Central memory CD8-positive, alpha-beta T cell (primary cell): Measurements from ENCODE around the gene HOXB3.
A peak's percentile ranks its signal among the peaks of the same experiment; 100 is the strongest.

Source experiments
- ATAC-seq: fragments of 150-1000 bp; cut with Tn5 transposase; replicated peaks from 2 replicates; pipeline ENCODE4 v1.10.0; 2022; ENCODE audit warnings: mild to moderate bottlenecking, moderate FRiP score, moderate number of reproducible peaks; ENCODE audit not compliant: poor library complexity, severe bottlenecking; ENCODE audit errors: extremely low read depth
- DNase-seq, 2 donors: peaks; one replicate each; pipeline ENCODE4 v3.0.0; 2021; ENCODE audit warnings: low spot score in 2 of 2
- H3K27ac Mint-ChIP-seq: one replicate; pipeline ENCODE4 v1.8.0; 2022; ENCODE audit warnings: low read depth, mild to moderate bottlenecking, moderate library complexity, mixed read lengths
- H3K27me3 Mint-ChIP-seq: one replicate; pipeline ENCODE4 v1.8.0; 2022; ENCODE audit warnings: mixed read lengths
- H3K36me3 Mint-ChIP-seq: one replicate; pipeline ENCODE4 v1.8.0; 2022; ENCODE audit warnings: mild to moderate bottlenecking, moderate library complexity, mixed read lengths; ENCODE audit not compliant: insufficient read depth
- H3K4me1 Mint-ChIP-seq: one replicate; pipeline ENCODE4 v1.8.0; 2022; ENCODE audit warnings: mixed read lengths
- H3K4me3 Mint-ChIP-seq: one replicate; pipeline ENCODE4 v1.8.0; 2022; ENCODE audit warnings: mild to moderate bottlenecking, moderate library complexity, mixed read lengths
- H3K9me3 Mint-ChIP-seq: one replicate; pipeline ENCODE4 v1.8.0; 2022; ENCODE audit warnings: mixed read lengths

HOXB3 gene

DNA sequence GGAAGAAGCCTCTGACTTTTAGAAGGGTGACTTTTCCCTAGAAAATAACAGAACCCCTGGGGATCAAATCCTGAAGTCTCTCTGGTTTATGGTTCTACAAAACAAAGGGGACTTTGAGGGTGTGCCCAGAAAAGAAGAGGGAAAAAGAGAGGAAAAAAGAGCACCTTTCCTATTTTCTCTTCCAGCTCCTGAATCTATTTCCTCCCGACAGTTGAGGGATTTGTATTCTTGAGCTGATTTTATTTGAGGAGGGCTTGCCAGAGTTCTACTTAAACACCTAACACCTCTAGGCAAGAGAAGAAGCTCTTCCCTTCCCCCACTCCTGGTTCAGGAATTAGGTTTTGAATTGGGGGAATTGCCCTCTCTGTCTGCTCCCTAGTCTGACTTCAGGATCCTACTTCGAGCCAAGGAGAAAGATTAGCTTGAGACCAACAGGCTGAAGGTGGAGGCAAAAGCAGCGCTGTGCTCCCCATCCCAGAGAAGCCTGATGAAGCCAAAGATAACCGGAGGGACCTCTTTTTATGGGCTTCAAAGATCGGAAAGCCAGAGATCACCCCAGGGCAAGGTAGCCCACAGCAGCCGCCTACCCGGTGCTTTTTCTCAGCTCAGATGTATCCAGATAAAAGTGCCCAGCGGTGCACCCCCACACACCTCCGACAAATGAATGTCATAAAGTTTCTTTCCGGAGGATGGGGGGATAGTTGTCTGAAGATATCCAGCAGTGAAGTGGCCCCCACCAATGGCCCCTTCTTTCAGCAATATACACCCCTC, 796 bp downstream of the HOXB3 start:
- Mint-ChIP-seq H3K27me3 (peaks cover 91% of the 10 kb centered on the region), H3K4me3 (no peak overlapping the region), H3K4me1 (peaks cover 38% of the 10 kb centered on the region), H3K27ac (no peak overlapping the region), H3K9me3 (no peaks in the 10 kb centered on the region), H3K36me3 (peaks cover 20% of the 10 kb centered on the region)
- ATAC-seq (no peak), DNase-seq (no peak)

- Mint-ChIP-seq H3K9me3 (no peaks in the 10 kb centered on the region), H3K27me3 (peaks cover 91% of the 10 kb centered on the region), H3K4me1 (peaks cover 32% of the 10 kb centered on the region), H3K27ac (no peak overlapping the region), H3K36me3 (peaks cover 16% of the 10 kb centered on the region), H3K4me3 (no peak overlapping the region)
- ATAC-seq (no peak), DNase-seq (no peak)
Measured at GRCh38 chr17:48588528-48588927, 1.5 kb downstream of the HOXB3 start.

- peaks cover 11% of the 10 kb centered on the region for H3K36me3 Mint-ChIP-seq
Measured at GRCh38 chr17:48588074-48588415, 2.0 kb downstream of the HOXB3 start.

DNA sequence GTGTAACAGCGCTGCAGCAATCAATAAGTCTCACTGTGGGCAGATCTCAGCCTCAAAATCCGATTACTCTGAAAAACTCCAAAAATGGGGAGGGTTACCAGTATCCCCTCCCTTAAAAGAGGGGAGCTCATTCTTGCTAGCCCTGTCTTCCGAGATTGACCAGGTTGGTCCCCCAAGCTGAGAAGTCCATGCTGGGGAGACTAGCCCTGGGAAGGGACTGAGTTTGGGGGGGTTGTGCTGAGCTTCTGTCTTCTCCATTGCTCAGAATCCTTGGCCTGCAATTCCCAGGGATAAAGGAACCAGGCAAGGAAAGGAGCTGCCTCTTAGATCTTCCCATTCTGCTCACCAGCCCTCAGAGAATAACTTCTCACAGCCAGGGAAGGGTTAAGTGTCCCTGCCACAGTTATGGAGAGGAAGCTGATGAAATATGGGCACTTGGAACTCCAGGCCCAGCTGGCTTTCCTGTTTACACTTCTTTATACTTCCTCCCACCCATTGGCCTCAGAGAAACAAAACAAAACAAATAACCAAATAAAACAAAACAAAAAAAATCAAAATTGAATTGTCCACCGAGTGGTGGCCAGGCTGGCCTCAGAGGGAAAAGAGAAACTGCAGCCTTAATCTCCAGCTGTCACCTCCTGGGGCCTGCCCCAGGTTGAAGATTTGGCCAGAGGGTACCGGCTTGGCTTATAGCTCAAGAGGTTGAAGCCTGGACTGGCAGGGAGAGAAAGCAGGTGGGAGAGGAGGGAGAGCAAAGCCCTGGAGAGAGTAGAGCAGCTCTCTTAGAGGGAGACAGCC, 2.6 kb downstream of the HOXB3 start:
- Mint-ChIP-seq H3K4me1 (peaks cover 21% of the 10 kb centered on the region), H3K27me3 (peaks cover 91% of the 10 kb centered on the region), H3K36me3 (peaks cover 8% of the 10 kb centered on the region), H3K27ac (no peak overlapping the region), H3K9me3 (no peaks in the 10 kb centered on the region), H3K4me3 (peak overlapping the region; percentile 9)
- no peak for ATAC-seq
- DNase-seq: no peak

More at GRCh38 chr17:48588074-48588415, 2.0 kb downstream of the HOXB3 start:
- Mint-ChIP-seq H3K4me1 (peaks cover 27% of the 10 kb centered on the region), H3K4me3 (no peak overlapping the region), H3K9me3 (no peaks in the 10 kb centered on the region), H3K27me3 (peaks cover 91% of the 10 kb centered on the region), H3K27ac (no peak overlapping the region)
- DNase-seq (no peak), ATAC-seq (no peak)

DNA sequence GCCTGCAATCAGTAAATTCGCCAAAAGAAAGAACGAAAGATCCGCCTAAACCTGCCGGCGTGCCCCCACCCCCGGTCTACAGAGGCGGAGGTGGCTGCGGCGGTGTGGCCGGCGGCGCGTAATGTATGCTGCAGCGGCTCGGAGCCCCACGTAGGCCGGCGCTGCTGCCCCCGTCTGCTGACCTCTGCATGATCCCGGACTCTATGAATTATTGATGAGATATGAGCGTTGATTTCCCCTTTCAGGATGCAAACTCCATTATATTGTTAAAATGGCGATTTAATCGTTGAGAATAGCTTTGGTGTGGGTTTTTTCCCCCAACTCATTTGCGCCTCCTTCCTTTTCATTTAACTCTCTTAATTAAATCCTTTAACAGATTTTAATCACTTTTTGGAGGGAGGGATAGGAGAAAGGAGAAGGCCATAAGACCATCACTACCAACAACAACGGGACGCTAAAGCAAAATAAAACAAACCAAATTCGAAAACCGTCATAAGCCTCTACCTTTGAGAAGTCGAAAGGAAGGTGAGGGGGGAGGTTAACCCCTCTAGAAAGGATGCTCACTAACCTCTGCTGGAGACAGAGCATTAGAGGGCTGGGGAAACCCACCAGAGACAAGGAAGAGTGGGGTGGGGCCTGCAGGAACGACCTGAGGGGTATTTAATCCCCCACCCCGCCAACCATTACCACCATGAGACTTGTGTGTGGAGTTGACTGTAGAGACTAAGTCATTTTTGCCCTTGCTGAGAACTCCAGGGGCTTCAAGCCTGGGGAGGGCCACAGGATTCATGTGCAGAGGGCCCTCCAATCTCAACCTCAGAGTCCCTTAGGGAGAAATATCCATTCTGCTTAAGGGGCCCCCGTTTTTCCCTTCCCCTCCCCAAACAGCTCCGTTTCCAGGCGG, 3.4 kb downstream of the HOXB3 start:
- Mint-ChIP-seq H3K36me3 (peaks cover 7% of the 10 kb centered on the region), H3K4me1 (peaks cover 20% of the 10 kb centered on the region), H3K9me3 (no peaks in the 10 kb centered on the region), H3K27me3 (peaks cover 91% of the 10 kb centered on the region), H3K4me3 (peak overlapping the region; percentile 93), H3K27ac (no peak overlapping the region)
- ATAC-seq: no peak
- no peak for DNase-seq

- Mint-ChIP-seq H3K27ac (peak overlapping the region; percentile 94), H3K36me3 (peaks cover 7% of the 10 kb centered on the region), H3K4me3 (peak overlapping the region; percentile 93), H3K27me3 (peaks cover 96% of the 10 kb centered on the region), H3K9me3 (no peaks in the 10 kb centered on the region), H3K4me1 (peaks cover 21% of the 10 kb centered on the region)
- ATAC-seq (no peak), DNase-seq (no peak)
Measured at GRCh38 chr17:48584223-48584741, 5.8 kb downstream of the HOXB3 start.

DNA sequence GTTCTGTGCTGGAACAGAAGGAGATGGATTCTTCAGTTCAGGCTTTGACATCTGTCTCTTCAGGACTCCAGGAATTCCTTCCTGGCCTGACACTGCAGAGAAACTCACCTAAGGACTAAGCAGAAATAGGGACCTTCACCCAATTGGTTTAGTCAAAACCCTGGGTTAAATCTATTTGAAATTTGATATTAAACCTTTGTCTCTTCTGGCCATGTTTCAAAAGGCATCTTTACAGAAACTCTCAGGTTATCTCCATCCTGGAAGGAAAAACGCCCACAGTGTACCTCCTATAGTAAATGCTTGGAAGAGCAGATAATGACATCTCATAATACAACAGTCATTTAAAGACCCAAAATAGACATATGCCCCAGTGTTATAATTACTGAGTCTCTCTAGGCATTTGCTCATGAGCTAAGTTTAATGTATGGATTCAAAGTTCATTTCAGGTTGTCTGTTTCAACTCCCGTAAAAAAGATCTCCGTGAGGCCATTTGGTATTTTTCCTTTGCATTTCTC, 6.3 kb downstream of the HOXB3 start:
- H3K27ac Mint-ChIP-seq: no peak overlapping the region
- no peaks in the 10 kb centered on the region for H3K9me3 Mint-ChIP-seq
- no peak for ATAC-seq
- peak overlapping the region; percentile 93 for H3K4me3 Mint-ChIP-seq
- peaks cover 26% of the 10 kb centered on the region for H3K4me1 Mint-ChIP-seq
- DNase-seq: no peak
- H3K36me3 Mint-ChIP-seq: peaks cover 9% of the 10 kb centered on the region
- H3K27me3 Mint-ChIP-seq: peaks cover 100% of the 10 kb centered on the region

DNA sequence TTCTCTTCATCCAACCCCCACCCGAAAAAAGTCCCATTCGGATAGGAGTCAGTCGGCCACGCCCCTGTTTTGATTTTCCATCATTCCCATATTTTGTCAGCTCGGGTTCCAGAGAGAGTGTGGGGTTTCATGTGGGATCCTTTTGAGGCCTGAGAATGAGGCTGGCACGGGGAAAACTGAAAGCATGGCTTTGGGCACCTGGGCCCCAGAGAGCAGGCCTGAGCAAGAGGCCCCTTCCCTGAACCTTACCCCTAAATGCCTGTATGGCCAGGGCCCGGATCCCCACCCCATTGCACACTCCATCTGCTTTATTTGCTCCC, 7.3 kb downstream of the HOXB3 start:
- peaks cover 91% of the 10 kb centered on the region for H3K27me3 Mint-ChIP-seq
- H3K36me3 Mint-ChIP-seq: peaks cover 14% of the 10 kb centered on the region
- H3K9me3 Mint-ChIP-seq: no peaks in the 10 kb centered on the region
- H3K4me3 Mint-ChIP-seq: peak overlapping the region; percentile 34
- H3K4me1 Mint-ChIP-seq: peaks cover 29% of the 10 kb centered on the region
- DNase-seq: no peak
- no peak overlapping the region for H3K27ac Mint-ChIP-seq
- ATAC-seq: no peak

DNA sequence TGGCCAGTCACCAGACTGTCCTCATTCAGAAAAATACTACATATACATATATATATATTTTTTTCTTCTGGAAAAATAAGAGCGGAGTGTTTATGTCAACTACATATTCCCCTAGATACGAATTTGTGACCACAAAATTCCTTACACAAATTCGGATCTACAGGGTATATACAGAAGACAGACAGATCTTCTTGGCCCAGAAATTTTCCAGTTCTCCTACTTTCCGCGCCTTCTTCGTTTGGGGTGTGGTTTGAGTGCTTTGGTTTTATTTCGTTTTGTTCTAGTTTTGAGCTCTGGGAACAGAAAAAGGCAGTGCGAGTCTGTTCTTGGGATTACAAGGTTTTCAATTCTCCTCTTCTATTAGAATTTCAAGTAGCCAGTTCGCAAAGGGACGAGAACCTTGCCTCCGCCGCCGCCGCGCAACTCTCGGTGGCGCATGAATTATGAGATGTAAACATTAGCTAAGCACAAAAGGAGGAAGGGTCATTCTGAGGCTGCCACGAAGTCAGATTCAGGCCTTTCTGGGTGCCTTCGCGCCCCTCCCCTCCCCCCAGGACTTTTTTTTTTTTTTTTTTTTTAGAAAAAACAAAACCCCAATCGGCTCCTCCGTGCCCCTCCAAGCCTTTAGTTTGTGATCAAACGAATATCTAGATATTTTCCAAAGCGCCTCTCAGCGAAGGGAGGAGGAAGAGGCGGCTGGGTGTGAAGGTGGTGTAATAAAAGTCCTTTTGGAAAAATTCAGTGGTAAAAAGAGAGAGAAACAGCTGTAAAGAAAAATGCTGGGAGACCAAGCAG, 10.1 kb downstream of the HOXB3 start:
- H3K27me3 Mint-ChIP-seq: peaks cover 63% of the 10 kb centered on the region
- no peak for DNase-seq
- ATAC-seq: no peak
- peaks cover 12% of the 10 kb centered on the region for H3K36me3 Mint-ChIP-seq
- H3K9me3 Mint-ChIP-seq: no peaks in the 10 kb centered on the region
- H3K4me1 Mint-ChIP-seq: peaks cover 12% of the 10 kb centered on the region
- H3K27ac Mint-ChIP-seq: no peak overlapping the region
- H3K4me3 Mint-ChIP-seq: peak overlapping the region; percentile 37

DNA sequence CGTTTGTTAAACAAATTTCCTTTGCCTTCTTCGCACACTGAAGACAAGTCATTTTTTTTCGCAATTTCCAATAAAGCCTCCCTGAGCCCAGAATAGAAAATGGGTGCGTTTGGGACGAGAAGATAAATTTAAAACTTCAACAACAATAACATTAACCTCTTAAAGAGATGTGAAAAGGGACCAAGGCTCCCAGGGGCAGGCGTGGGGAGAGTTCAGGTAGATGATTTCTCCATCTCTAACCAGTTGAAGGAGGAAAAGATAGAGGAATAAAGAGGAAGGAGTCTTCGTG, 10.6 kb downstream of the HOXB3 start:
- Mint-ChIP-seq H3K36me3 (peaks cover 10% of the 10 kb centered on the region), H3K27me3 (peaks cover 58% of the 10 kb centered on the region), H3K9me3 (no peaks in the 10 kb centered on the region), H3K4me1 (peaks cover 9% of the 10 kb centered on the region), H3K4me3 (peak overlapping the region; percentile 90), H3K27ac (no peak overlapping the region)
- DNase-seq (no peak), ATAC-seq (no peak)

GRCh38 chr17:48578616-48579470, 11.2 kb downstream of the HOXB3 start:
- H3K36me3 Mint-ChIP-seq: peaks cover 10% of the 10 kb centered on the region
- H3K27ac Mint-ChIP-seq: peak overlapping the region; percentile 94
- no peaks in the 10 kb centered on the region for H3K9me3 Mint-ChIP-seq
- H3K4me3 Mint-ChIP-seq: peak overlapping the region; percentile 90
- ATAC-seq (peak; percentile 56), DNase-seq (no peak)
- H3K27me3 Mint-ChIP-seq: peaks cover 52% of the 10 kb centered on the region
- H3K4me1 Mint-ChIP-seq: peaks cover 9% of the 10 kb centered on the region
